ENCODE data around the gene ASCC1. TPM values are rescaled to one million over a fixed set of nuclear protein-coding genes. Genes with fewer than 3 reads are reported as not detected.

ASCC1 gene
- total RNA-seq, 1 donor from 2014 or later: 33.9 TPM

DNA sequence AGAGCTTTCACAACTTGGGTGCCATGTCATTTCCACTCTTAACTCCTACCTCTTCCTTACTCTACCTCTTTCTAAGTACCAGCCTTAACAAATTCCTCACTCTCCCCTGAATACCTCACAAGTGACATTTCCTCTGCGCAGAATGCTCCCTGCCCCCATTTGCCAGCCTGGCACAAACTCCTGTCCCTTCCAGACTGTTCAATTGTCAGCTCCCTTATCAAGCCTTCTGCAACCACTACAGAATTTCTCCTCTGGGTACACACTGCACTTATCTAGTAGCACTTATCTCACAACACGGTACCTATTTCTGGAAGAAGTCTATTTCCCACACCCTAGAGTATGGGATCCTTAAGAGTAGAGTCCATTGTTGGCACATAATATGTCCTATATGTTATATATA lies 39.4 kb downstream of the ASCC1 start:
- FAIRE-seq (no peak), DNase-seq (ENCODE audit: low read depth) (no peak)
- H3K27ac ChIP-seq (ENCODE audit: low read depth, low read length): no peak overlapping the region
- H3K9ac ChIP-seq (ENCODE audit: low read length): no peak overlapping the region
- TF ChIP-seq, protein P1, sequence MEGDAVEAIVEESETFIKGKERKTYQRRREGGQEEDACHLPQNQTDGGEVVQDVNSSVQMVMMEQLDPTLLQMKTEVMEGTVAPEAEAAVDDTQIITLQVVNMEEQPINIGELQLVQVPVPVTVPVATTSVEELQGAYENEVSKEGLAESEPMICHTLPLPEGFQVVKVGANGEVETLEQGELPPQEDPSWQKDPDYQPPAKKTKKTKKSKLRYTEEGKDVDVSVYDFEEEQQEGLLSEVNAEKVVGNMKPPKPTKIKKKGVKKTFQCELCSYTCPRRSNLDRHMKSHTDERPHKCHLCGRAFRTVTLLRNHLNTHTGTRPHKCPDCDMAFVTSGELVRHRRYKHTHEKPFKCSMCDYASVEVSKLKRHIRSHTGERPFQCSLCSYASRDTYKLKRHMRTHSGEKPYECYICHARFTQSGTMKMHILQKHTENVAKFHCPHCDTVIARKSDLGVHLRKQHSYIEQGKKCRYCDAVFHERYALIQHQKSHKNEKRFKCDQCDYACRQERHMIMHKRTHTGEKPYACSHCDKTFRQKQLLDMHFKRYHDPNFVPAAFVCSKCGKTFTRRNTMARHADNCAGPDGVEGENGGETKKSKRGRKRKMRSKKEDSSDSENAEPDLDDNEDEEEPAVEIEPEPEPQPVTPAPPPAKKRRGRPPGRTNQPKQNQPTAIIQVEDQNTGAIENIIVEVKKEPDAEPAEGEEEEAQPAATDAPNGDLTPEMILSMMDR (IDR thresholded peaks at IDR 0.05; ENCODE audit: insufficient read depth, low read depth, low read length): no peak
- TF ChIP-seq EZH2 (IDR thresholded peaks at IDR 0.05; ENCODE audit: insufficient read depth, low read length): no peak
- peaks cover 7% of the 10 kb centered on the region for H3K36me3 ChIP-seq (ENCODE audit: insufficient read depth, low read length)
- no peak overlapping the region for H3K4me3 ChIP-seq (ENCODE audit: insufficient read depth, low read depth, low read length)
- no peak overlapping the region for H3K4me2 ChIP-seq (ENCODE audit: low read length)
- Mint-ChIP-seq H3K4me1 (ENCODE audit: low read depth, unreplicated experiment) (peaks cover 9% of the 10 kb centered on the region), H3K36me3 (ENCODE audit: low read depth, unreplicated experiment) (peaks cover 14% of the 10 kb centered on the region), H3K9me3 (ENCODE audit: unreplicated experiment) (no peaks in the 10 kb centered on the region), H3K4me3 (ENCODE audit: unreplicated experiment) (no peak overlapping the region), H3K27ac (ENCODE audit: unreplicated experiment) (no peak overlapping the region), H3K27me3 (ENCODE audit: low read depth, unreplicated experiment) (no peaks in the 10 kb centered on the region)
- no peaks in the 10 kb centered on the region for H3K9me3 ChIP-seq (ENCODE audit: insufficient read depth, low read depth, low read length)
- H2AFZ ChIP-seq (ENCODE audit: low read depth, low read length): no peak overlapping the region
- no peaks in the 10 kb centered on the region for H4K20me1 ChIP-seq (ENCODE audit: insufficient read depth, low read length)
- H3K79me2 ChIP-seq (ENCODE audit: insufficient read depth, low read length): no peaks in the 10 kb centered on the region
- peaks cover 15% of the 10 kb centered on the region for H3K4me1 ChIP-seq (ENCODE audit: insufficient read depth, low read length)
- no peaks in the 10 kb centered on the region for H3K27me3 ChIP-seq (ENCODE audit: insufficient read depth, low read length)

DNA sequence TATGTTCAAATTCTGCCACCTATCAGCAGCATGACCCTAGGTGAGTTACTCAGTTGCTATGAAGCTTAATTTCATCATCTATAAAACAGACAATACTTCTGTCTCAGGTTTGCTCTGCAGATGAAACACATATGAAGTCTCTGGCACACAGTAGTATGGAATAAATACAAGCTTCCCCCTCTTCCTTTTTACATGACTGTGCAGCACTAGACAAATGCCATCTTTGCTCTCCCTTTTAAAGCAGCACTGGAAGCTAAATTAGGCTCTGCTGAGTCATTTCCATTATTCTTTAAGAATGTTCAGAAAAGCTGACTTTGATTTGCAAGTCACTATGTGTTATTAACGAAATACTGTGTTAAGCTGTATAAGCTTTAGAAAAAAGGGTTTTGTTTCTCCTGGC lies 40.9 kb downstream of the ASCC1 start:
- FAIRE-seq: no peak

GRCh38 chr10:72174297-72174662 lies 41.8 kb downstream of the ASCC1 start:
- Histone ChIP-seq H4K20me1 (ENCODE audit: insufficient read depth, low read length) (no peaks in the 10 kb centered on the region), H3K79me2 (ENCODE audit: insufficient read depth, low read length) (no peaks in the 10 kb centered on the region), H3K4me3 (ENCODE audit: insufficient read depth, low read depth, low read length) (no peak overlapping the region), H2AFZ (ENCODE audit: low read depth, low read length) (no peak overlapping the region), H3K9me3 (ENCODE audit: insufficient read depth, low read depth, low read length) (no peaks in the 10 kb centered on the region), H3K27ac (ENCODE audit: low read depth, low read length) (no peak overlapping the region), H3K4me1 (ENCODE audit: insufficient read depth, low read length) (peaks cover 29% of the 10 kb centered on the region), H3K27me3 (ENCODE audit: insufficient read depth, low read length) (no peaks in the 10 kb centered on the region), H3K36me3 (ENCODE audit: insufficient read depth, low read length) (peaks cover 7% of the 10 kb centered on the region), H3K4me2 (ENCODE audit: low read length) (no peak overlapping the region), H3K9ac (ENCODE audit: low read length) (no peak overlapping the region)
- Mint-ChIP-seq H3K36me3 (ENCODE audit: low read depth, unreplicated experiment) (peaks cover 8% of the 10 kb centered on the region), H3K4me1 (ENCODE audit: low read depth, unreplicated experiment) (peaks cover 15% of the 10 kb centered on the region), H3K27ac (ENCODE audit: unreplicated experiment) (peak overlapping the region; percentile 75), H3K9me3 (ENCODE audit: unreplicated experiment) (no peaks in the 10 kb centered on the region), H3K27me3 (ENCODE audit: low read depth, unreplicated experiment) (no peaks in the 10 kb centered on the region), H3K4me3 (ENCODE audit: unreplicated experiment) (no peak overlapping the region)
- FAIRE-seq: no peak
- TF ChIP-seq, protein P1 (IDR thresholded peaks at IDR 0.05; ENCODE audit: insufficient read depth, low read depth, low read length): no peak
- TF ChIP-seq EZH2 (IDR thresholded peaks at IDR 0.05; ENCODE audit: insufficient read depth, low read length): no peak
- DNase-seq (ENCODE audit: low read depth): no peak

More for the DNA sequence above, 40.9 kb downstream of the ASCC1 start:
- peaks cover 15% of the 10 kb centered on the region for H3K4me1 Mint-ChIP-seq (ENCODE audit: low read depth, unreplicated experiment)
- TF ChIP-seq, protein P1 (IDR thresholded peaks at IDR 0.05; ENCODE audit: insufficient read depth, low read depth, low read length): no peak
- TF ChIP-seq EZH2 (IDR thresholded peaks at IDR 0.05; ENCODE audit: insufficient read depth, low read length): no peak
- H3K27me3 Mint-ChIP-seq (ENCODE audit: low read depth, unreplicated experiment): no peaks in the 10 kb centered on the region
- peak overlapping the region; percentile 18 for H3K4me2 ChIP-seq (ENCODE audit: low read length)
- no peak overlapping the region for H3K9ac ChIP-seq (ENCODE audit: low read length)
- no peak overlapping the region for H3K4me3 Mint-ChIP-seq (ENCODE audit: unreplicated experiment)
- peaks cover 11% of the 10 kb centered on the region for H3K36me3 Mint-ChIP-seq (ENCODE audit: low read depth, unreplicated experiment)
- peaks cover 7% of the 10 kb centered on the region for H3K36me3 ChIP-seq (ENCODE audit: insufficient read depth, low read length)
- peaks cover 29% of the 10 kb centered on the region for H3K4me1 ChIP-seq (ENCODE audit: insufficient read depth, low read length)
- H3K4me3 ChIP-seq (ENCODE audit: insufficient read depth, low read depth, low read length): no peak overlapping the region
- H3K27me3 ChIP-seq (ENCODE audit: insufficient read depth, low read length): no peaks in the 10 kb centered on the region
- H2AFZ ChIP-seq (ENCODE audit: low read depth, low read length): no peak overlapping the region
- no peak overlapping the region for H3K27ac Mint-ChIP-seq (ENCODE audit: unreplicated experiment)
- H3K9me3 ChIP-seq (ENCODE audit: insufficient read depth, low read depth, low read length): no peaks in the 10 kb centered on the region
- H4K20me1 ChIP-seq (ENCODE audit: insufficient read depth, low read length): no peaks in the 10 kb centered on the region
- DNase-seq (ENCODE audit: low read depth): peak; percentile 52
- H3K9me3 Mint-ChIP-seq (ENCODE audit: unreplicated experiment): no peaks in the 10 kb centered on the region
- peak overlapping the region; percentile 4 for H3K27ac ChIP-seq (ENCODE audit: low read depth, low read length)
- no peaks in the 10 kb centered on the region for H3K79me2 ChIP-seq (ENCODE audit: insufficient read depth, low read length)
